Measurements from ENCODE around the gene DOK3. TPM values are rescaled to one million over a fixed set of nuclear protein-coding genes. Genes with fewer than 3 reads are reported as not detected.

Gene DOK3
- total and polyA plus RNA-seq, 2 of the 13 experiments (the other 11 are each of a cell fraction or from before 2014, with no cell fraction given) = 1.4 to 1.5 TPM

DNA sequence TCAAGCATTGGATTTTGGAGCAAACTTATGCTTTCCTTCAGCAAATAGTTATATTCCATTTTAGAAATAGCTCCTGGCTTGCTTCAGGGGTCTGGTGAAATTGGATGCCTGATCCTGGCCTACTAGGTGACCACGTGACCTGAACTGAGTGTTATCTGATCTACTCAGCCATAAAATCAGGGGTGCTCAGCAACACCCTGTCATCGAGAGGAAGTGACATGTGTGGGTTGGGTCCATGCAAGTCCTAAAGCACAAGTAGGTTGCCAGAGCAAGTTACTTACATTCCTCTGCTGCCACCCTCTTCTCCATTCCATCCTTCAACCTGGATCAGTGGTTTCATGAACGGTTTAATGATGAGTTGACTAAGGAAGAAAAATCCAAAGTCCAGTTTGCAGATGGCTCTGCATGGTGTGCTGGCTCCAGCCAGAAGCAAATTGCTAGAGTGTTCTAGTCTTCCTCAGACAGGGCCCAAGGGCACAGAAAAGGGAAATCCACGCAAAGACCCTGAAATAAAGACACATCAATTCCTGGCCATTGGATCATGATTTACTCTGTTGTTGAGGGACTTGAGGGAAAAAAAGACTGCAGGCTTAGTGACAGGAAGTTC lies 47.5 kb upstream of the DOK3 start (continued):
- TF ChIP-seq, protein P1, sequence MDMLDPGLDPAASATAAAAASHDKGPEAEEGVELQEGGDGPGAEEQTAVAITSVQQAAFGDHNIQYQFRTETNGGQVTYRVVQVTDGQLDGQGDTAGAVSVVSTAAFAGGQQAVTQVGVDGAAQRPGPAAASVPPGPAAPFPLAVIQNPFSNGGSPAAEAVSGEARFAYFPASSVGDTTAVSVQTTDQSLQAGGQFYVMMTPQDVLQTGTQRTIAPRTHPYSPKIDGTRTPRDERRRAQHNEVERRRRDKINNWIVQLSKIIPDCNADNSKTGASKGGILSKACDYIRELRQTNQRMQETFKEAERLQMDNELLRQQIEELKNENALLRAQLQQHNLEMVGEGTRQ (IDR thresholded peaks at IDR 0.05; ENCODE audit: low read depth, low read length) = peak; percentile 74
- TF ChIP-seq, protein P1 (CRISPR knock-in tag; IDR thresholded peaks at IDR 0.05; ENCODE audit: borderline replicate concordance) = peak; percentile 60; the same call in 1 of the 2 replicates
- TF ChIP-seq, protein P2, sequence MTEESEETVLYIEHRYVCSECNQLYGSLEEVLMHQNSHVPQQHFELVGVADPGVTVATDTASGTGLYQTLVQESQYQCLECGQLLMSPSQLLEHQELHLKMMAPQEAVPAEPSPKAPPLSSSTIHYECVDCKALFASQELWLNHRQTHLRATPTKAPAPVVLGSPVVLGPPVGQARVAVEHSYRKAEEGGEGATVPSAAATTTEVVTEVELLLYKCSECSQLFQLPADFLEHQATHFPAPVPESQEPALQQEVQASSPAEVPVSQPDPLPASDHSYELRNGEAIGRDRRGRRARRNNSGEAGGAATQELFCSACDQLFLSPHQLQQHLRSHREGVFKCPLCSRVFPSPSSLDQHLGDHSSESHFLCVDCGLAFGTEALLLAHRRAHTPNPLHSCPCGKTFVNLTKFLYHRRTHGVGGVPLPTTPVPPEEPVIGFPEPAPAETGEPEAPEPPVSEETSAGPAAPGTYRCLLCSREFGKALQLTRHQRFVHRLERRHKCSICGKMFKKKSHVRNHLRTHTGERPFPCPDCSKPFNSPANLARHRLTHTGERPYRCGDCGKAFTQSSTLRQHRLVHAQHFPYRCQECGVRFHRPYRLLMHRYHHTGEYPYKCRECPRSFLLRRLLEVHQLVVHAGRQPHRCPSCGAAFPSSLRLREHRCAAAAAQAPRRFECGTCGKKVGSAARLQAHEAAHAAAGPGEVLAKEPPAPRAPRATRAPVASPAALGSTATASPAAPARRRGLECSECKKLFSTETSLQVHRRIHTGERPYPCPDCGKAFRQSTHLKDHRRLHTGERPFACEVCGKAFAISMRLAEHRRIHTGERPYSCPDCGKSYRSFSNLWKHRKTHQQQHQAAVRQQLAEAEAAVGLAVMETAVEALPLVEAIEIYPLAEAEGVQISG (CRISPR knock-in tag; IDR thresholded peaks at IDR 0.05) = 0 out of 2 replicates have a peak, but pooled peaks have one; percentile 25
- peak; percentile 75 for TF ChIP-seq HNF4A (CRISPR knock-in tag; IDR thresholded peaks at IDR 0.05)
- no peak for TF ChIP-seq RFXANK (CRISPR knock-in tag; IDR thresholded peaks at IDR 0.05)
- TF ChIP-seq, protein P3, sequence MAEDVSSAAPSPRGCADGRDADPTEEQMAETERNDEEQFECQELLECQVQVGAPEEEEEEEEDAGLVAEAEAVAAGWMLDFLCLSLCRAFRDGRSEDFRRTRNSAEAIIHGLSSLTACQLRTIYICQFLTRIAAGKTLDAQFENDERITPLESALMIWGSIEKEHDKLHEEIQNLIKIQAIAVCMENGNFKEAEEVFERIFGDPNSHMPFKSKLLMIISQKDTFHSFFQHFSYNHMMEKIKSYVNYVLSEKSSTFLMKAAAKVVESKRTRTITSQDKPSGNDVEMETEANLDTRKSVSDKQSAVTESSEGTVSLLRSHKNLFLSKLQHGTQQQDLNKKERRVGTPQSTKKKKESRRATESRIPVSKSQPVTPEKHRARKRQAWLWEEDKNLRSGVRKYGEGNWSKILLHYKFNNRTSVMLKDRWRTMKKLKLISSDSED (CRISPR knock-in tag; IDR thresholded peaks at IDR 0.05) = no peak
- TF ChIP-seq, protein P4, sequence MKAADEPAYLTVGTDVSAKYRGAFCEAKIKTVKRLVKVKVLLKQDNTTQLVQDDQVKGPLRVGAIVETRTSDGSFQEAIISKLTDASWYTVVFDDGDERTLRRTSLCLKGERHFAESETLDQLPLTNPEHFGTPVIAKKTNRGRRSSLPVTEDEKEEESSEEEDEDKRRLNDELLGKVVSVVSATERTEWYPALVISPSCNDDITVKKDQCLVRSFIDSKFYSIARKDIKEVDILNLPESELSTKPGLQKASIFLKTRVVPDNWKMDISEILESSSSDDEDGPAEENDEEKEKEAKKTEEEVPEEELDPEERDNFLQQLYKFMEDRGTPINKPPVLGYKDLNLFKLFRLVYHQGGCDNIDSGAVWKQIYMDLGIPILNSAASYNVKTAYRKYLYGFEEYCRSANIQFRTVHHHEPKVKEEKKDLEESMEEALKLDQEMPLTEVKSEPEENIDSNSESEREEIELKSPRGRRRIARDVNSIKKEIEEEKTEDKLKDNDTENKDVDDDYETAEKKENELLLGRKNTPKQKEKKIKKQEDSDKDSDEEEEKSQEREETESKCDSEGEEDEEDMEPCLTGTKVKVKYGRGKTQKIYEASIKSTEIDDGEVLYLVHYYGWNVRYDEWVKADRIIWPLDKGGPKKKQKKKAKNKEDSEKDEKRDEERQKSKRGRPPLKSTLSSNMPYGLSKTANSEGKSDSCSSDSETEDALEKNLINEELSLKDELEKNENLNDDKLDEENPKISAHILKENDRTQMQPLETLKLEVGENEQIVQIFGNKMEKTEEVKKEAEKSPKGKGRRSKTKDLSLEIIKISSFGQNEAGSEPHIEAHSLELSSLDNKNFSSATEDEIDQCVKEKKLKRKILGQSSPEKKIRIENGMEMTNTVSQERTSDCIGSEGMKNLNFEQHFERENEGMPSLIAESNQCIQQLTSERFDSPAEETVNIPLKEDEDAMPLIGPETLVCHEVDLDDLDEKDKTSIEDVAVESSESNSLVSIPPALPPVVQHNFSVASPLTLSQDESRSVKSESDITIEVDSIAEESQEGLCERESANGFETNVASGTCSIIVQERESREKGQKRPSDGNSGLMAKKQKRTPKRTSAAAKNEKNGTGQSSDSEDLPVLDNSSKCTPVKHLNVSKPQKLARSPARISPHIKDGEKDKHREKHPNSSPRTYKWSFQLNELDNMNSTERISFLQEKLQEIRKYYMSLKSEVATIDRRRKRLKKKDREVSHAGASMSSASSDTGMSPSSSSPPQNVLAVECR (CRISPR knock-in tag; IDR thresholded peaks at IDR 0.05; ENCODE audit: borderline replicate concordance) = peak; percentile 25; the same call in 1 of the 2 replicates
- 0 out of 2 replicates have a peak, but pooled peaks have one; percentile 24 for TF ChIP-seq GATAD2A (CRISPR knock-in tag; IDR thresholded peaks at IDR 0.05)
- TF ChIP-seq, protein P5, sequence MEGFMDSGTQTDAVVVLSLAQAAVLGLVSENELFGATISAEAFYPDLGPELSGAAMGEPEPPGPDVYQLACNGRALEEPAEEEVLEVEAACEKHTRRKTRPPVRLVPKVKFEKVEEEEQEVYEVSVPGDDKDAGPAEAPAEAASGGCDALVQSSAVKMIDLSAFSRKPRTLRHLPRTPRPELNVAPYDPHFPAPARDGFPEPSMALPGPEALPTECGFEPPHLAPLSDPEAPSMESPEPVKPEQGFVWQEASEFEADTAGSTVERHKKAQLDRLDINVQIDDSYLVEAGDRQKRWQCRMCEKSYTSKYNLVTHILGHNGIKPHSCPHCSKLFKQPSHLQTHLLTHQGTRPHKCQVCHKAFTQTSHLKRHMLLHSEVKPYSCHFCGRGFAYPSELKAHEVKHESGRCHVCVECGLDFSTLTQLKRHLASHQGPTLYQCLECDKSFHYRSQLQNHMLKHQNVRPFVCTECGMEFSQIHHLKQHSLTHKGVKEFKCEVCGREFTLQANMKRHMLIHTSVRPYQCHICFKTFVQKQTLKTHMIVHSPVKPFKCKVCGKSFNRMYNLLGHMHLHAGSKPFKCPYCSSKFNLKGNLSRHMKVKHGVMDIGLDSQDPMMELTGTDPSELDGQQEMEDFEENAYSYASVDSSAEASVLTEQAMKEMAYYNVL (CRISPR knock-in tag; IDR thresholded peaks at IDR 0.05; ENCODE audit: borderline replicate concordance) = peak; percentile 79; the same call in 1 of the 2 replicates
- TF ChIP-seq, protein P6, sequence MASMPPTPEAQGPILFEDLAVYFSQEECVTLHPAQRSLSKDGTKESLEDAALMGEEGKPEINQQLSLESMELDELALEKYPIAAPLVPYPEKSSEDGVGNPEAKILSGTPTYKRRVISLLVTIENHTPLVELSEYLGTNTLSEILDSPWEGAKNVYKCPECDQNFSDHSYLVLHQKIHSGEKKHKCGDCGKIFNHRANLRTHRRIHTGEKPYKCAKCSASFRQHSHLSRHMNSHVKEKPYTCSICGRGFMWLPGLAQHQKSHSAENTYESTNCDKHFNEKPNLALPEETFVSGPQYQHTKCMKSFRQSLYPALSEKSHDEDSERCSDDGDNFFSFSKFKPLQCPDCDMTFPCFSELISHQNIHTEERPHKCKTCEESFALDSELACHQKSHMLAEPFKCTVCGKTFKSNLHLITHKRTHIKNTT (CRISPR knock-in tag; IDR thresholded peaks at IDR 0.05) = no peak
